ENCODE measurements around the gene PCDH9.
A peak's percentile ranks its signal among the peaks of the same experiment; 100 is the strongest.

Gene PCDH9

DNA sequence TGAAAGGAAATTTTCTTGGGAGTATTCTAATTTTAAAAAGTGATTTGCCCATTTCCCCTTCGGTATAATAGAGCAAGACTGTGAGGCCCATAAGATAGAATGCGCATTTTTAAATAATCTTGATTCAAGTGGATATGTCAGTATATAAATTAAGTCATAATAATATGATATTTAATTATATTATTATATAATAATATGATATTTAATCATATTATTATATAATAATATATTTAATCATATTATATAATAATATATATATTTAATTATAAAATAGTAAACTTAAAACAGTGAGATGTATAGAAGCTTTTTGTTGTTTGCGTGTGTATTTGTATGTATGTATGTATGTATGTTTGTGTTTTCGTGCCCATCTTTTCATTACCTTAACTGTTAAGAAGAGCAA, 682.5 kb downstream of the PCDH9 start:
- no peak overlapping the region for H3K4me3 ChIP-seq (ENCODE audit: low read depth, low read length)
- TF ChIP-seq, protein P1, sequence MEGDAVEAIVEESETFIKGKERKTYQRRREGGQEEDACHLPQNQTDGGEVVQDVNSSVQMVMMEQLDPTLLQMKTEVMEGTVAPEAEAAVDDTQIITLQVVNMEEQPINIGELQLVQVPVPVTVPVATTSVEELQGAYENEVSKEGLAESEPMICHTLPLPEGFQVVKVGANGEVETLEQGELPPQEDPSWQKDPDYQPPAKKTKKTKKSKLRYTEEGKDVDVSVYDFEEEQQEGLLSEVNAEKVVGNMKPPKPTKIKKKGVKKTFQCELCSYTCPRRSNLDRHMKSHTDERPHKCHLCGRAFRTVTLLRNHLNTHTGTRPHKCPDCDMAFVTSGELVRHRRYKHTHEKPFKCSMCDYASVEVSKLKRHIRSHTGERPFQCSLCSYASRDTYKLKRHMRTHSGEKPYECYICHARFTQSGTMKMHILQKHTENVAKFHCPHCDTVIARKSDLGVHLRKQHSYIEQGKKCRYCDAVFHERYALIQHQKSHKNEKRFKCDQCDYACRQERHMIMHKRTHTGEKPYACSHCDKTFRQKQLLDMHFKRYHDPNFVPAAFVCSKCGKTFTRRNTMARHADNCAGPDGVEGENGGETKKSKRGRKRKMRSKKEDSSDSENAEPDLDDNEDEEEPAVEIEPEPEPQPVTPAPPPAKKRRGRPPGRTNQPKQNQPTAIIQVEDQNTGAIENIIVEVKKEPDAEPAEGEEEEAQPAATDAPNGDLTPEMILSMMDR (conservative IDR thresholded peaks at IDR 0.05; ENCODE audit: low read depth, low read length) = no peak
- DNase-seq (ENCODE audit: low read depth) = no peak

DNA sequence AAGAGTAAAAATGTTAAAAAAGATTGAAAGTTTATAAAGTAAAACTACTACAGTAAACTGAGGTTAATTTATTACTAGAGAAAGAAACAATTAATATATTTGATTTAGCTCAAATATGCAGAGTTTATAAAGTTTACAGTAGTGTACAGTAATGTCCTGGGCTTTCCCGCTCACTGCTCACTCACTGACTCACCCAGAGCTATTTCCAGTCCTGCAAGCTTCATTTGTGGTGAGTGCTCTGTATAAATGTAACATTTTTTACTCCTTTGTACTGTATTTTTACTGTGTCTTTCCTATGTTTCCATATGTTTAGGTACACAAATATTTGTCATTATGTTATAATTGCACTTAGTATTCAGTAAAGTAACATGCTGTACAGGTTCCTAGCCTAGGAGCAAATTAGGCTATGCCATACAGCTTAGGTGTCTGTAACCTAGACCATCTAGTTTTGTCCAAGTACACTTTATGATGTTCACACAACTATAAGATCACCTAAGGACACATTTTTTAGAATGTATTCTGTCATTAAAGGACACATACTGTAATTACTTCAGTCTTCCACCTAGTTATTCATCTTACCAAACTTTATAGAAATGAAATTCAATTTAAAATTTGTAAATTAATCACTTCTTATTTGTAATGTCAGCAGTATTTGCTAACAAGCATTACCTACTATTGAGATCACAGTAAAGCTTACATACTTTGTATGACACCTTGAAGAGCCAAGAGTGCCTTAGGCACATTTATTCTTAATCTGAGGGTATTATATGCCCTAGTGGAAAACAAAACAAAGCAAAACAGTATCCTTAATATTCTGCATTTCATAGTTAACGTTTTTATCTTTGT, 683.4 kb downstream of the PCDH9 start:
- H3K4me3 ChIP-seq (ENCODE audit: low read depth, low read length) = no peak overlapping the region
- peak; percentile 61 for DNase-seq (ENCODE audit: low read depth)
- TF ChIP-seq, protein P1 (conservative IDR thresholded peaks at IDR 0.05; ENCODE audit: low read depth, low read length) = no peak

DNA sequence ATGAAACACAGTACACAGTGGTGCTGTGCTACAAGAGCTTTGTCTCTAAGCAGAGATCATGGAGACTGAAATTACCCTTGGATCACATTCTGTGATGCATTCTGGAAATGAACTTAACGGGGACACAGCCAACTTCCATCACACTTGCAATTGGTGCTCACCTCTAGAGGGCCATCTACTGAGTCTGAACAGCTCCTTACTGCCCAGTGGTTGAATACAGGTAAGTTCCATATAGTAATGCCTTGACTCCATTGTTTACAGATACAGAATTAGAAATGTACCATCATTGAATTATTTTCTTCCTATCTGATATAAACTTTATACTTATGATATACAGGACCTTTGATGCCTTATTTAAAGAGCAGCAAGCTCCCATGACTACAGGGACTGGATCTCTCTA, 686.4 kb downstream of the PCDH9 start:
- no peak for DNase-seq (ENCODE audit: low read depth)
- no peak overlapping the region for H3K4me3 ChIP-seq (ENCODE audit: low read depth, low read length)

DNA sequence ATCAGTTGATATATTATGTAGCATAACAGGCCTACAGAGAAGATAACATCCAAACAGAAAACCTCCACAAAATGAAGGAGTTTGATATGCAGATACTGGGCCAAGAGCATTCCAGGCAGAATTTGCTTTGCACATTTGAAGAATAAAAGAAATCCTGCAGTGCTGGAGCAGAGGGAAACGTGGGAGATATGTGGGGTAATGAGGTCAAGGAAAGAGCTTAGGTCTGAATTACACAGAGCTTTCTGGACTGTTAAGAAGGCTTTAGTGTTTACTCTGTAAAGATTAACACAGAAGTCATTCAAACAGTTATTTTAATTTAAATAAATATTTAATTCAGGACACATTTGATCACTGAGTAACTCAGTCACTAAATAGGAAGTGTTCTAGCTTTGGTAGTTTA, 692.7 kb downstream of the PCDH9 start:
- TF ChIP-seq, protein P1 (conservative IDR thresholded peaks at IDR 0.05; ENCODE audit: low read depth, low read length) = no peak
- no peak for DNase-seq (ENCODE audit: low read depth)
- no peak overlapping the region for H3K4me3 ChIP-seq (ENCODE audit: low read depth, low read length)

More for the DNA sequence above, 686.4 kb downstream of the PCDH9 start:
- TF ChIP-seq, protein P1 (conservative IDR thresholded peaks at IDR 0.05; ENCODE audit: low read depth, low read length) = peak; percentile 30

DNA sequence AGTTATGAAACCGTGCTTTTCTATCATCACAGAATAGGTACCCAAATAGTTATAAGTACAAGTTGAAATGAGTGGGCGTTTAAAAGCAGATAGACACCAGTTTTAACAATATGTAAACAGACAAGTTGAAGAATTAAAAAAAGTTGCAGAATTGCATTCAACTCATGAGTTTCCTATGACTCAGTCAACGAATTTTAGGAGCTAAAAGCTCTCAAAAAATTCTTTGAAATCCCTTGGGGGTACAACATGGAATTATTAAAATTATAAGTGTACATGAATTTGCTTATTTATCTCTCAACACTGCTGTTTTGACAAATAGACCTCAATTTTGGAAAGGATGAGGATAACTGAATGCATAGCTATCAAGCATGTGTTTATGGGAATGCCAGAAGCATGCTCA, 693.4 kb downstream of the PCDH9 start:
- TF ChIP-seq, protein P1 (conservative IDR thresholded peaks at IDR 0.05; ENCODE audit: low read depth, low read length) = no peak
- H3K4me3 ChIP-seq (ENCODE audit: low read depth, low read length) = no peak overlapping the region
- DNase-seq (ENCODE audit: low read depth) = peak; percentile 23

DNA sequence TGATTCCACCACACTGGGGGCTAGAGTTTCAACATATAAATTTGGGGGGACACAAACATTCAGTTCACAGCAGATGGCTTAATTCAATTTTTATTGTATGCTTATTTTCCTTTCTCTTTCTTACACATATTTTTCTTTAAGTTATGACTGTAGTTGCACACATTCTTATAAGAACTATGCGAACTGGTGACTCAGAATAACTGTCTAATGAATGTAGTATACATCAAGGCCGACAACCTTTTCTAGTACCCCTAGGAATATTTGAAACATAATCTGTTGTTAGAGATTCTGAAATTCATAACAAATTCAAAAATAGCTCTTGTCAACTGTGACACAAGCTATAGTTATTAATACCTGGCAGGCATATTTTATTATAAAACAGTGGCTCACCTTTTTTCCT, 695.6 kb downstream of the PCDH9 start:
- TF ChIP-seq, protein P1 (conservative IDR thresholded peaks at IDR 0.05; ENCODE audit: low read depth, low read length) = no peak
- peak; percentile 72 for DNase-seq (ENCODE audit: low read depth)

DNA sequence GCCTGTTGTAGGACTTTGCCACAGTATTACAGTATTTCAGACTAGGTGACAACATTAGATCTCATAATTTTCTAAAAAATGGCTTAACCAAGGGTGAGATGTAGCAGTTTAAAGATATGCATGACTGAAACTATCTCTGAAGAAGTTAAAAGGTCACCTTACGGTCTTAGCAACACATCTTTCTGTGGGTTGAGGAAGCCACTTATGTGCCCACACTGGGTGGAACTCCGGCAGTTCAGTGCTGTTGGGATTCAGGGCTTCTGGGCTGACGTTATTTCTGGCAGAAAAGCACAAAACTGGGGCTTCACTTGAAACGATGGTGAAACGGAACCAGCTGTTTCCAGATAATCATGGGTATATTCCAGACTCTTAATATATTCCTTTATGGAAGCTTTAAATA, 697.3 kb downstream of the PCDH9 start:
- H3K4me3 ChIP-seq (ENCODE audit: low read depth, low read length) = no peak overlapping the region
- TF ChIP-seq, protein P1 (conservative IDR thresholded peaks at IDR 0.05; ENCODE audit: low read depth, low read length) = no peak
- DNase-seq (ENCODE audit: low read depth) = no peak

More for the DNA sequence above, 695.6 kb downstream of the PCDH9 start:
- no peak overlapping the region for H3K4me3 ChIP-seq (ENCODE audit: low read depth, low read length)
